Sigmoid colon (tissue), 4 donors: ENCODE data around the gene TMPRSS4.

ENCODE experiments used
- EP300 ChIP-seq, 4 donors: sonication (generic); formaldehyde crosslinking; IDR thresholded peaks; one replicate each; pipeline ENCODE4 v1.6.1; 2017; ENCODE audit warnings: antibody characterized with exemption in 4 of 4
- POLR2A ChIP-seq, 2 donors: fragments of 450-650 bp; IDR thresholded peaks; one replicate each; pipeline ENCODE4 v1.6.1; 2016; ENCODE audit warnings: antibody characterized with exemption in 2 of 2, mild to moderate bottlenecking in 2 of 2, moderate library complexity in 2 of 2
- TF ChIP-seq, protein P1 (sequence below), 4 experiments: fragments of 450-650 bp in 3 of 4; fragments of 200-600 bp in 1 of 4; IDR thresholded peaks; one replicate each; pipeline ENCODE4 v1.5.1; 2016 to 2019; ENCODE audit warnings: antibody characterized with exemption in 4 of 4, mild to moderate bottlenecking in 3 of 4, moderate library complexity in 2 of 4

DNA sequence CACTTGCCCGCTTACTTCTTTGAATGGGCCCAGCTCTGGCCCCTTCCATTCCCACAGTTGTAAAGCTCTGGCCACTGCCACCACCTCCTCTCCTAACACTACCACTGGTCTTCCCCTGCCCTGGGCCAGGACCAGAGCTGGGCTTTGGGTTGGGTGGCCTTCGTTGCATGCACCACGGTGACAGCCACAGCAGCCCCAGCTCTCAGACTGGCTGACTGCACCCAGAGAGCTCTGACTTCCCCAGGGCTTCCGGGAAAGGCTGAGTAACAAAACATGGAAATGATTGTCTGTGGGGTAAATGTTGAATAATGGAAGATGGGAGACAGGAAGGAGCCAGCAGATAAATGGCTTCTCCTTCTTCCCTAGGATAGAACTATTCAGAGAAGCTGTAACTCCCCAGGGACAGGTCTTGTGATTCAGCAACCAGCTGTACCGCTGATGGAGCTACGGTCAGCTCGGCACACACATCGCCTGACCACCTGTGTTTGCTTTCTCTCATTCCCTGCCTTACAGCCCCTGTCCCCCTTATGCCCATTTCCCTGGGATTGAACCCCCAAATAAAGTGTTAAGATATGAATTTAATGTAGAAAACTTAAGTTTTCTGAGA, 48.2 kb downstream of the TMPRSS4 start:
- TF ChIP-seq POLR2A (IDR thresholded peaks at IDR 0.05) = no peak
- TF ChIP-seq, protein P1, sequence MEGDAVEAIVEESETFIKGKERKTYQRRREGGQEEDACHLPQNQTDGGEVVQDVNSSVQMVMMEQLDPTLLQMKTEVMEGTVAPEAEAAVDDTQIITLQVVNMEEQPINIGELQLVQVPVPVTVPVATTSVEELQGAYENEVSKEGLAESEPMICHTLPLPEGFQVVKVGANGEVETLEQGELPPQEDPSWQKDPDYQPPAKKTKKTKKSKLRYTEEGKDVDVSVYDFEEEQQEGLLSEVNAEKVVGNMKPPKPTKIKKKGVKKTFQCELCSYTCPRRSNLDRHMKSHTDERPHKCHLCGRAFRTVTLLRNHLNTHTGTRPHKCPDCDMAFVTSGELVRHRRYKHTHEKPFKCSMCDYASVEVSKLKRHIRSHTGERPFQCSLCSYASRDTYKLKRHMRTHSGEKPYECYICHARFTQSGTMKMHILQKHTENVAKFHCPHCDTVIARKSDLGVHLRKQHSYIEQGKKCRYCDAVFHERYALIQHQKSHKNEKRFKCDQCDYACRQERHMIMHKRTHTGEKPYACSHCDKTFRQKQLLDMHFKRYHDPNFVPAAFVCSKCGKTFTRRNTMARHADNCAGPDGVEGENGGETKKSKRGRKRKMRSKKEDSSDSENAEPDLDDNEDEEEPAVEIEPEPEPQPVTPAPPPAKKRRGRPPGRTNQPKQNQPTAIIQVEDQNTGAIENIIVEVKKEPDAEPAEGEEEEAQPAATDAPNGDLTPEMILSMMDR (IDR thresholded peaks at IDR 0.05) = no peak
- TF ChIP-seq EP300 (IDR thresholded peaks at IDR 0.05) = no peak
